Gastrocnemius medialis (tissue), 4 donors: ENCODE measurements around the gene CSAD. TPM values are rescaled to one million over a fixed set of nuclear protein-coding genes. Genes with fewer than 3 reads are reported as not detected.
"Not testable (repeated sequence)": the region's sequence is repeated elsewhere in the genome, so short reads cannot be mapped to it uniquely, and the experiment has no call there.

ENCODE experiments used
- ATAC-seq, 2 donors: fragments of 150-250 bp; one replicate each; pipeline ENCODE4 v1.9.1; 2016
- DNase-seq, 2 donors: peaks; one replicate each; pipeline ENCODE4 v3.0.0-alpha.2; 2019
- H3K27ac ChIP-seq, 4 donors: fragments of 200-600 bp; sonication (generic); 1 replicate in 1 of 4; 2 replicates in 3 of 4; pipeline ENCODE4 v1.5.1; 2016 to 2018; ENCODE audit warnings: mild to moderate bottlenecking in 2 of 4, moderate library complexity in 1 of 4
- H3K27me3 ChIP-seq, 3 donors: fragments of 200-600 bp; sonication (generic) in 2 of 3; 1 replicate in 1 of 3; 2 replicates in 2 of 3; pipeline versions ENCODE4 v1.5.1 to v1.6.0; 2016 to 2019; ENCODE audit warnings: mild to moderate bottlenecking in 1 of 3, moderate library complexity in 1 of 3
- H3K36me3 ChIP-seq, 2 donors: fragments of 200-600 bp; sonication (generic) in 1 of 2; one replicate each; pipeline ENCODE4 v1.5.1; 2017 to 2018
- H3K4me1 ChIP-seq, 2 donors: fragments of 200-600 bp; sonication (generic) in 1 of 2; one replicate each; pipeline ENCODE4 v1.5.1; 2016 to 2017; ENCODE audit warnings: mild to moderate bottlenecking in 2 of 2
- H3K4me3 ChIP-seq, 4 donors: fragments of 200-600 bp; sonication (generic) in 3 of 4; 1 replicate in 1 of 4; 2 replicates in 3 of 4; pipeline ENCODE4 v1.5.1; 2016 to 2019; ENCODE audit warnings: mild to moderate bottlenecking in 2 of 4
- H3K9me3 ChIP-seq, 3 donors: fragments of 200-600 bp; sonication (generic) in 2 of 3; 1 replicate in 1 of 3; 2 replicates in 2 of 3; pipeline ENCODE4 v1.5.1; 2016 to 2019
- POLR2A ChIP-seq, 2 donors: fragments of 450-650 bp; IDR thresholded peaks; one replicate each; pipeline ENCODE4 v1.6.1; 2017; ENCODE audit warnings: antibody characterized with exemption in 2 of 2, mild to moderate bottlenecking in 2 of 2, moderate library complexity in 2 of 2
- in situ Hi-C, 4 donors: fragments of 200-750 bp; cut with MboI; loops; one replicate each; pipeline versions ENCODE4 v1.15.0 to v1.8.0; 2017; ENCODE audit warnings: low sequenced_read_pairs in 4 of 4
- intact Hi-C: fragments of 100-400 bp; cut with DNase I; formaldehyde crosslinking; loops from one replicate; pipeline ENCODE4 v1.15.1; 2023; ENCODE audit warnings: low total_unique reads
- total RNA-seq, 4 donors: library from RNA; depleted of rRNA; stranded (reverse); fragments of >200 nt; gene quantifications; one replicate each; pipeline versions ENCODE4 v1.1.0 to v1.2.3, GENCODE V29; 2016
- TF ChIP-seq, protein P1 (sequence below), 5 experiments: fragments of 450-650 bp in 3 of 5; fragments of 200-600 bp in 2 of 5; sonication (generic) in 2 of 5; IDR thresholded peaks in 4 of 5; conservative IDR thresholded peaks in 1 of 5; 1 replicate in 4 of 5; 2 replicates in 1 of 5; pipeline ENCODE4 v1.5.1; 2016 to 2019; ENCODE audit warnings: antibody characterized with exemption in 5 of 5, mild to moderate bottlenecking in 3 of 5, moderate library complexity in 3 of 5

Gene CSAD
- total RNA-seq, 4 donors from 2014 or later, result 0.68 to 14.9 (median 1.9) TPM

DNA sequence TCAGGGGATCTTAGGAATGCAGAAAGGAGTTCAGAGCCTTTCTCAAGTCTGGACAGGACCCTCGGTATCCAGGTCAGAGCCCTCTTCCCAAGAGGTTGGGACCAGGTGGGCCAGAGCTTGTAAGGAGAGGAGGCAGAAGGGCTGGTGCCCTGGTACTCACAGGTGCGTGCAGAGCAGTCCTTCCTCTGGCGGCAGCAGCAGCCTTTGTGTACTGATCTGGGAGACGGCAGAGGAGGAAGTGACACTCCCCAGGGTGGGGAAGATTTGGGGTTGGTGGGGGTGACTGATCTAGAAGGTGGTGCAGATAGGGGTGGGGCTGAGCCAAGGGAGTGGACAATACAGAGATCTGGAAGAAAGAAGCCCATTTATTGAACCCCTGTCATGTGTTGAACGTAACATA is 26.3 kb upstream of the CSAD start, which contains the start of gene ITGB7:
TSS of gene ITGB7 (minus strand) at position 210 of the 400 bp plus-strand sequence. CDS start 6,808 bp downstream, outside the sequence.
- H3K27me3 ChIP-seq, result no peaks in the 10 kb centered on the region
- no peak within 1 kb of the TSS for H3K27ac ChIP-seq
- intact Hi-C loops (no loop called here), in situ Hi-C loops (no loop called here)
- peaks cover 0 to 11% of the 10 kb centered on the region in 2 donors for H3K36me3 ChIP-seq
- H3K4me3 ChIP-seq, result no peak within 1 kb of the TSS
- no peaks in the 10 kb centered on the region for H3K4me1 ChIP-seq
- TF ChIP-seq, protein P1, sequence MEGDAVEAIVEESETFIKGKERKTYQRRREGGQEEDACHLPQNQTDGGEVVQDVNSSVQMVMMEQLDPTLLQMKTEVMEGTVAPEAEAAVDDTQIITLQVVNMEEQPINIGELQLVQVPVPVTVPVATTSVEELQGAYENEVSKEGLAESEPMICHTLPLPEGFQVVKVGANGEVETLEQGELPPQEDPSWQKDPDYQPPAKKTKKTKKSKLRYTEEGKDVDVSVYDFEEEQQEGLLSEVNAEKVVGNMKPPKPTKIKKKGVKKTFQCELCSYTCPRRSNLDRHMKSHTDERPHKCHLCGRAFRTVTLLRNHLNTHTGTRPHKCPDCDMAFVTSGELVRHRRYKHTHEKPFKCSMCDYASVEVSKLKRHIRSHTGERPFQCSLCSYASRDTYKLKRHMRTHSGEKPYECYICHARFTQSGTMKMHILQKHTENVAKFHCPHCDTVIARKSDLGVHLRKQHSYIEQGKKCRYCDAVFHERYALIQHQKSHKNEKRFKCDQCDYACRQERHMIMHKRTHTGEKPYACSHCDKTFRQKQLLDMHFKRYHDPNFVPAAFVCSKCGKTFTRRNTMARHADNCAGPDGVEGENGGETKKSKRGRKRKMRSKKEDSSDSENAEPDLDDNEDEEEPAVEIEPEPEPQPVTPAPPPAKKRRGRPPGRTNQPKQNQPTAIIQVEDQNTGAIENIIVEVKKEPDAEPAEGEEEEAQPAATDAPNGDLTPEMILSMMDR (IDR thresholded peaks at IDR 0.05 in 4 of 5, conservative IDR thresholded peaks at IDR 0.05 in 1 of 5), result no peak
- no peak for TF ChIP-seq POLR2A (IDR thresholded peaks at IDR 0.05)
- ATAC-seq (no peak), DNase-seq (no peak)
- H3K9me3 ChIP-seq, result no peaks in the 10 kb centered on the region

DNA sequence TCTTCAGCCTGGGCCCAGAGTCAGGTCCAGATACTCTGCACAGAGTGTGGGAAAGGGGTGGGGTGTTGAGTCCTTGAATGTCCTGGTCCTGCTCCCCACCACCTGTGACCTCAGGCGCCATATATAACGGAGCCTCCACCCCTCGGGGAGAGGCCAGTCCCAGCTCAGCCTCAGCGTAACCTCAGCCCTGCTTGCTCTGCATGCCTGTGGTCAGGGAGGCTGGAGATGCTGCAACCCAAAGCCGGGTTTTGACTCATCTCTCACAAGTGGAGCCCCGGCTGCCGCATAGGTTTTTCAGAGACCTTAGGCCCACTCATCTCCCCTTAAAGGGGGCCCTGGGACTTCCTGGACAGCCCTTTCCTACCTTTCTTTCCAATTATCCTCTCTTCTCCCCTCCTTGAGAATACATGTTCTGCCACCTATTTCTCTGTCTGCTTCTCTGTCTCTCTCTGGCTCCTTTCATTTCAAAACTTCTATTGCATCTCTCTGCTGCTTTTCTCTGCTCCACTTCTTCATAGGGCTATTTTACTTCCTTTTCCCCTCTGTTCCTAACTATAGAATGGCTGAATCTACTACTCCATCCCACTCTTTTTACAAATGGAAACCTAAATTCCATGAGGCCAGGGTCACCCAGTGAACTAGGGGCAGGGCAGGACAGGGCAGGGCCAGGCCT is 25.2 kb upstream of the CSAD start:
- DNase-seq (no peak), ATAC-seq (peak in 1 of 2 donors; percentile 18)
- TF ChIP-seq, protein P1 (IDR thresholded peaks at IDR 0.05 in 4 of 5, conservative IDR thresholded peaks at IDR 0.05 in 1 of 5), result no peak
- no peak for TF ChIP-seq POLR2A (IDR thresholded peaks at IDR 0.05)
- in situ Hi-C loops (no loop called here), intact Hi-C loops (no loop called here)
- H3K4me1 ChIP-seq, result no peaks in the 10 kb centered on the region
- peaks cover 0 to under 1% of the 10 kb centered on the region in 2 donors for H3K36me3 ChIP-seq
- no peaks in the 10 kb centered on the region for H3K9me3 ChIP-seq
- H3K27me3 ChIP-seq, result no peaks in the 10 kb centered on the region
- no peak overlapping the region for H3K27ac ChIP-seq
- H3K4me3 ChIP-seq, result no peak overlapping the region

DNA sequence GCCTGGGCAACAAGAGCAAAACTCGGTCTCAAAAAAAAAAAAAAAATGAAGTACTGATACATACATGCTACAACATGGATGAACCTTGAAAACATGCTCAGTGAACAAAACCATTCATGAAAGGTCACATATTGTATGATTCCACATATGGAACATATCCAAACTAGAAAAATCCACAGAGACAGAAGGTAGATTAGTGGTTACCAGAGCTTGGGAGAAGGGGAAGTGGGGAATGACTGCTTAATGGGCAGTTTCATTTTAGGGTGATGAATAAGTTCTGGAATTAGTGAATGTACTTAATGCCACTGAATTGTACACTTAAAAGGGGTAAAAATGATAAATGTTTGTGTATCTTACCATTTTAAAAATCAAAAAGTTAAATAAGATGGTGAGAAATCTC is 23.6 kb upstream of the CSAD start:
- H3K27me3 ChIP-seq, result no peaks in the 10 kb centered on the region
- ATAC-seq (no peak), DNase-seq (no peak)
- no peaks in the 10 kb centered on the region for H3K36me3 ChIP-seq
- no peaks in the 10 kb centered on the region for H3K9me3 ChIP-seq
- H3K27ac ChIP-seq, result no peak overlapping the region
- no peaks in the 10 kb centered on the region for H3K4me1 ChIP-seq
- no peak for TF ChIP-seq POLR2A (IDR thresholded peaks at IDR 0.05)
- TF ChIP-seq, protein P1 (IDR thresholded peaks at IDR 0.05 in 4 of 5, conservative IDR thresholded peaks at IDR 0.05 in 1 of 5), result no peak
- H3K4me3 ChIP-seq, result no peak overlapping the region
- intact Hi-C loops, result no loop called here
- in situ Hi-C loops, result no loop called here

DNA sequence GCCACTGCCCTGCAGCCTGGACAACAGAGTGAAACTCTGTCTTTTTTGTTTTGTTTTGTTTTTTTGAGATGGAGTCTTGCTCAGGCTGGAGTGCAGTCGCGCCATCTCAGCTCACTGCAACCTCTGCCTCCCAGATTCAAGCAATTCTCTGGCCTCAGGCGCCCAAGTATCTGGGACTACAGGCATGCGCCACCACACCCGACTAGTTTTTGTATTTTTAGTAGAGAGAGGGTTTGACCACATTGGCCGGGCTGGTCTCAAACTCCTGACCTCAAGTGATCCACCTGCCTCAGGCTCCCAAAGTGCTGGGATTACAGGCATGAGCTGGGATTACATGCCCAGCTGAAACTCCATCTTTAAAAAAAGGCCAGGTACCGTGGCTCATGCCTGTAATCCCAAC is 21.6 kb upstream of the CSAD start:
- H3K27ac ChIP-seq, H3K9me3 ChIP-seq, intact Hi-C loops, ATAC-seq, H3K27me3 ChIP-seq, H3K4me3 ChIP-seq, DNase-seq, in situ Hi-C loops, H3K36me3 ChIP-seq, H3K4me1 ChIP-seq: not testable (repeated sequence)

DNA sequence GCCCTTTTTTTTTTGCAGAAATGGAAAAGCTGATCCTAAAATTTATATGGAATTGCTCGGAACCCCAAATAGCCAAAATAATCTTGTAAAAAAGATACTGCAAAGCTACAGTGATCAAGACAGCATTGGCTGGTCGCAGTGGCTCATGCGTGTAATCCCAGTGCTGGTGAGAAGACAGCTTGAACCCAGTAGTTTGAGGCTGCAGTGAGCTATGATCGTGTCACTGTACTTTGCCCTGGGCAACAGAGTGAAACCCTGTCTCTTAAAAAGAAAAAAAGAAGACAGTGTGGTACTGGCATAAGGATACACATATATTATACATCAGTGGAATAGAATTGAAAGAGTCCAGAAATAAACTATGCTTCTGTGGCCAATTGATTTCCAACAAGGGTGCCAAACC is 20.9 kb upstream of the CSAD start:
- Histone ChIP-seq H3K27me3 (peaks cover 0 to 5% (median 3%) of the 10 kb centered on the region in 3 donors), H3K36me3 (no peaks in the 10 kb centered on the region), H3K4me3 (no peak overlapping the region), H3K27ac (no peak overlapping the region), H3K4me1 (peaks cover 0 to 9% of the 10 kb centered on the region in 2 donors), H3K9me3 (no peaks in the 10 kb centered on the region)
- TF ChIP-seq POLR2A (IDR thresholded peaks at IDR 0.05), result no peak
- TF ChIP-seq, protein P1 (IDR thresholded peaks at IDR 0.05 in 4 of 5, conservative IDR thresholded peaks at IDR 0.05 in 1 of 5), result no peak
- in situ Hi-C loops (no loop called here), intact Hi-C loops (no loop called here)
- DNase-seq (no peak), ATAC-seq (no peak)
